HG03442 (cell line): ENCODE measurements around the gene RASSF8.

Experiments used
- ATAC-seq: cut with Tn5 transposase; IDR thresholded peaks from one replicate; pipeline ENCODE4 v1.9.1; 2021; ENCODE audit warnings: mild to moderate bottlenecking, moderate library complexity; ENCODE audit not compliant: unreplicated experiment

The RASSF8 gene

GRCh38 chr12:26100666-26101349, 142.3 kb downstream of the RASSF8 start:
- ATAC-seq: no peak

- no peak for ATAC-seq
Measured at GRCh38 chr12:26101350-26101734, 142.9 kb downstream of the RASSF8 start.

GRCh38 chr12:26101763-26102162, 143.3 kb downstream of the RASSF8 start:
- ATAC-seq: no peak

- ATAC-seq: no peak
Measured at GRCh38 chr12:26102953-26103352, 144.5 kb downstream of the RASSF8 start.

GRCh38 chr12:26106347-26106746, 147.9 kb downstream of the RASSF8 start:
- no peak for ATAC-seq

- ATAC-seq: no peak
Measured at GRCh38 chr12:26108915-26109314, 150.4 kb downstream of the RASSF8 start.

GRCh38 chr12:26109343-26109881, 150.9 kb downstream of the RASSF8 start:
- no peak for ATAC-seq

GRCh38 chr12:26112232-26112631, 153.8 kb downstream of the RASSF8 start:
- no peak for ATAC-seq

- ATAC-seq: no peak
Measured at GRCh38 chr12:26112703-26113147, 154.2 kb downstream of the RASSF8 start.

GRCh38 chr12:26113181-26113654, 154.7 kb downstream of the RASSF8 start:
- ATAC-seq: no peak

GRCh38 chr12:26113853-26114719, 155.6 kb downstream of the RASSF8 start:
- peak; percentile 68 for ATAC-seq

- no peak for ATAC-seq
Measured at GRCh38 chr12:26114720-26115401, 156.4 kb downstream of the RASSF8 start.

- ATAC-seq: no peak
Measured at GRCh38 chr12:26116829-26117715, 158.6 kb downstream of the RASSF8 start.

GRCh38 chr12:26118308-26118707, 159.8 kb downstream of the RASSF8 start:
- no peak for ATAC-seq

GRCh38 chr12:26119391-26119989, 161.0 kb downstream of the RASSF8 start:
- ATAC-seq: no peak

- no peak for ATAC-seq
Measured at GRCh38 chr12:26120561-26121274, 162.2 kb downstream of the RASSF8 start.

- no peak for ATAC-seq
Measured at GRCh38 chr12:26121323-26122060, 163.0 kb downstream of the RASSF8 start.

- ATAC-seq: no peak
Measured at GRCh38 chr12:26122061-26122680, 163.7 kb downstream of the RASSF8 start.
